Natural killer cell (primary cell): ENCODE results near the gene ZFP36L1. TPM values are rescaled to one million over a fixed set of nuclear protein-coding genes. Genes with fewer than 3 reads are reported as not detected.

Experiments used
- ATAC-seq, 3 donors: fragments of 150-1000 bp in 2 of 3; fragments of 200-7000 bp in 1 of 3; cut with Tn5 transposase; 1 replicate in 1 of 3; 2 replicates in 2 of 3; pipeline ENCODE4 v1.10.0; 2021; ENCODE audit warnings: mild to moderate bottlenecking in 2 of 3, moderate library complexity in 2 of 3
- DNase-seq, 2 donors: peaks; one replicate each; pipeline versions ENCODE4 v3.0.0 to v3.0.0-alpha.2; 2013 to 2021; ENCODE audit warnings: mixed read lengths in 1 of 2
- H3K27ac ChIP-seq: one replicate; pipeline ENCODE4 v1.5.1; 2013; ENCODE audit warnings: mild to moderate bottlenecking, low read length
- H3K27me3 ChIP-seq: one replicate; pipeline ENCODE4 v1.6.1; 2013; ENCODE audit warnings: low read length; ENCODE audit not compliant: control insufficient read depth, insufficient read depth
- H3K36me3 ChIP-seq: one replicate; pipeline ENCODE4 v1.6.1; 2013; ENCODE audit warnings: low read length; ENCODE audit not compliant: control insufficient read depth, insufficient read depth
- H3K4me1 ChIP-seq: one replicate; pipeline ENCODE4 v1.6.1; 2013; ENCODE audit warnings: low read length; ENCODE audit not compliant: control insufficient read depth, insufficient read depth
- H3K4me3 ChIP-seq: one replicate; pipeline ENCODE4 v1.5.1; 2013; ENCODE audit warnings: low read length
- H3K9me3 ChIP-seq: one replicate; pipeline ENCODE4 v1.6.1; 2013; ENCODE audit warnings: low read length; ENCODE audit not compliant: control insufficient read depth, insufficient read depth
- H3K27ac Mint-ChIP-seq, 2 donors: one replicate each; pipeline ENCODE4 v1.8.0; 2022; ENCODE audit warnings: mild to moderate bottlenecking in 2 of 2, mixed read lengths in 2 of 2, moderate library complexity in 1 of 2
- H3K27me3 Mint-ChIP-seq, 2 donors: one replicate each; pipeline ENCODE4 v1.8.0; 2022; ENCODE audit warnings: low read depth in 2 of 2, mixed read lengths in 2 of 2
- H3K36me3 Mint-ChIP-seq: one replicate; pipeline ENCODE4 v1.8.0; 2022; ENCODE audit warnings: mixed read lengths
- H3K4me1 Mint-ChIP-seq, 2 donors: one replicate each; pipeline ENCODE4 v1.8.0; 2022; ENCODE audit warnings: mixed read lengths in 2 of 2
- H3K4me3 Mint-ChIP-seq: one replicate; pipeline ENCODE4 v1.8.0; 2022; ENCODE audit warnings: mild to moderate bottlenecking, moderate library complexity, mixed read lengths
- H3K9me3 Mint-ChIP-seq, 2 donors: one replicate each; pipeline ENCODE4 v1.8.0; 2022; ENCODE audit warnings: mixed read lengths in 2 of 2
- CTCF ChIP-seq: fragments of 200-600 bp; IDR thresholded peaks from one replicate; pipeline ENCODE4 v1.8.0; 2022; ENCODE audit warnings: antibody characterized with exemption
- WGBS: methylation state at CpG from one replicate; pipeline ENCODE4 v1.1.7; 2013; ENCODE audit warnings: missing lambda C conversion rate; ENCODE audit not compliant: insufficient coverage; 5-methylcytosine and 5-hydroxymethylcytosine counted together
- intact Hi-C: fragments of 100-400 bp; cut with micrococcal nuclease; formaldehyde crosslinking; loops from one replicate; pipeline ENCODE4 v1.14.2; 2022
- total RNA-seq, 4 donors: library from RNA; stranded (reverse); fragments of 120-200 nt in 1 of 4; gene quantifications; one replicate each; pipeline versions ENCODE4 v1.2.3 to v1.2.4, GENCODE V29; 2013 to 2022

The ZFP36L1 gene
- total RNA-seq, 3 donors from 2014 or later (not counting 1 experiment from before 2014, with no cell fraction given), result 143 to 167 (median 166) TPM

GRCh38 chr14:68794851-68795596 is 2.2 kb upstream of the ZFP36L1 start:
- H3K9me3 ChIP-seq, result no peaks in the 10 kb centered on the region
- no peaks in the 10 kb centered on the region for H3K27me3 ChIP-seq
- H3K36me3 ChIP-seq, result peaks cover 6% of the 10 kb centered on the region
- Mint-ChIP-seq H3K27ac (peak overlapping the region; percentile 99), H3K36me3 (peaks cover 12% of the 10 kb centered on the region), H3K4me1 (peaks cover 47 to 49% of the 10 kb centered on the region in 2 donors), H3K9me3 (no peaks in the 10 kb centered on the region), H3K4me3 (peak overlapping the region; percentile 98), H3K27me3 (no peaks in the 10 kb centered on the region)
- peak in 1 of 2 donors; percentile 78 for DNase-seq
- peak overlapping the region; percentile 96 for H3K4me3 ChIP-seq
- no peak for TF ChIP-seq CTCF
- intact Hi-C loops, result loop anchor here (1.0 to 10.0 kb wide), 4 partner anchors 50 to 980 kb away; partner anchors contain the start of genes RAD51B, SUSD6 and ZFYVE26
- under 1% methylated on average over 29 of the region's 36 CpGs for WGBS
- no peak for ATAC-seq
- H3K27ac ChIP-seq, result peak overlapping the region; percentile 99
- H3K4me1 ChIP-seq, result peaks cover 33% of the 10 kb centered on the region

- Histone ChIP-seq H3K36me3 (peaks cover 13% of the 10 kb centered on the region), H3K4me1 (peaks cover 41% of the 10 kb centered on the region), H3K9me3 (no peaks in the 10 kb centered on the region), H3K27me3 (no peaks in the 10 kb centered on the region), H3K27ac (peak overlapping the region; percentile 99), H3K4me3 (peak overlapping the region; percentile 96)
- DNase-seq (peak; percentile 83 to 92), ATAC-seq (peak; percentile 36 to 56 (median 37))
- peak overlapping the region; percentile 99 for H3K27ac Mint-ChIP-seq
- peaks cover 17% of the 10 kb centered on the region for H3K36me3 Mint-ChIP-seq
- H3K27me3 Mint-ChIP-seq, result no peaks in the 10 kb centered on the region
- WGBS, result under 1% methylated on average over 41 of the region's 41 CpGs
- H3K4me1 Mint-ChIP-seq, result peaks cover 49 to 56% of the 10 kb centered on the region in 2 donors
- no peaks in the 10 kb centered on the region for H3K9me3 Mint-ChIP-seq
- intact Hi-C loops, result loop anchor here (1.0 to 10.0 kb wide), 4 partner anchors 51 to 979 kb away; partner anchors contain the start of genes RAD51B, SUSD6 and ZFYVE26
- TF ChIP-seq CTCF, result no peak
- peak overlapping the region; percentile 98 for H3K4me3 Mint-ChIP-seq
Measured at GRCh38 chr14:68794130-68794850, 1.4 kb upstream of the ZFP36L1 start.

- H3K27ac ChIP-seq, result peak overlapping the region; percentile 99
- H3K36me3 ChIP-seq, result peaks cover 17% of the 10 kb centered on the region
- ATAC-seq (no peak), DNase-seq (peak in 1 of 2 donors; percentile 76)
- intact Hi-C loops, result loop anchor here (1.0 to 10.0 kb wide), 8 partner anchors 23 to 979 kb away; partner anchors contain the start of genes RAD51B, SUSD6 and ZFYVE26
- Mint-ChIP-seq H3K36me3 (peaks cover 22% of the 10 kb centered on the region), H3K9me3 (no peaks in the 10 kb centered on the region), H3K4me1 (peaks cover 55 to 62% of the 10 kb centered on the region in 2 donors), H3K4me3 (peak overlapping the region; percentile 98), H3K27ac (peak overlapping the region; percentile 99), H3K27me3 (no peaks in the 10 kb centered on the region)
- H3K4me3 ChIP-seq, result peak overlapping the region; percentile 96
- no peaks in the 10 kb centered on the region for H3K27me3 ChIP-seq
- WGBS, result under 1% methylated on average over 31 of the region's 33 CpGs
- H3K9me3 ChIP-seq, result no peaks in the 10 kb centered on the region
- peaks cover 45% of the 10 kb centered on the region for H3K4me1 ChIP-seq
- no peak for TF ChIP-seq CTCF
Measured at GRCh38 chr14:68793734-68794129, 865 bp upstream of the ZFP36L1 start.
